Caco-2 (cell line): Measurements from ENCODE around the gene NKAIN2. TPM values are rescaled to one million over a fixed set of nuclear protein-coding genes. Genes with fewer than 3 reads are reported as not detected.
"Not testable (repeated sequence)": the region's sequence is repeated elsewhere in the genome, so short reads cannot be mapped to it uniquely, and the experiment has no call there.

Source experiments
- BruUV-seq: library from RNA; stranded (reverse); fragments of 400-500 nt; replicated peaks from 2 replicates; lab custom pipeline; 2021; lab: Mats Ljungman, UMichigan
- CTCF ChIA-PET: fragments of 300-600 bp; sonication (Branson Sonifier 250); formaldehyde crosslinking; loops from one replicate; lab custom pipeline; 2022; ENCODE audit warnings: antibody characterized with exemption; lab: Charles Lee
- POLR2A ChIA-PET: fragments of 300-600 bp; sonication (Branson Sonifier 250); formaldehyde crosslinking; loops from one replicate; lab custom pipeline; 2022; ENCODE audit warnings: antibody characterized with exemption; lab: Charles Lee
- DNase-seq, 2 experiments: peaks; one replicate each; pipeline versions ENCODE4 v3.0.0 to v3.0.0-alpha.2; 2020 to 2022
- H3K27me3 ChIP-seq: replicated peaks from 2 replicates; pipeline ENCODE4 v1.6.0; 2011; ENCODE audit warnings: low read length; ENCODE audit not compliant: control insufficient read depth, insufficient read depth
- H3K36me3 ChIP-seq: 2 replicates; pipeline ENCODE4 v1.5.1; 2011; ENCODE audit warnings: low read length; ENCODE audit not compliant: control insufficient read depth, insufficient read depth
- H3K4me1 ChIP-seq: fragments of 250-450 bp; sonication (Bioruptor Pico); 2 replicates; pipeline ENCODE4 v1.5.1; 2020; ENCODE audit warnings: mild to moderate bottlenecking
- H3K4me3 ChIP-seq: 2 replicates; pipeline ENCODE4 v1.5.1; 2011; ENCODE audit warnings: low read depth, mild to moderate bottlenecking, control low read depth, low read length
- H3K9me3 ChIP-seq: fragments of 250-450 bp; sonication (Bioruptor Pico); 2 replicates; pipeline ENCODE4 v1.5.1; 2020; ENCODE audit warnings: mild to moderate bottlenecking, moderate library complexity
- H3K27ac Mint-ChIP-seq: one replicate; pipeline ENCODE4 v1.8.0; 2022; ENCODE audit warnings: mixed read lengths; ENCODE audit not compliant: unreplicated experiment
- H3K27me3 Mint-ChIP-seq: one replicate; pipeline ENCODE4 v1.8.0; 2022; ENCODE audit warnings: mixed read lengths; ENCODE audit not compliant: insufficient read depth, unreplicated experiment
- H3K36me3 Mint-ChIP-seq: one replicate; pipeline ENCODE4 v1.8.0; 2022; ENCODE audit warnings: mild to moderate bottlenecking, mixed read lengths; ENCODE audit not compliant: insufficient read depth, unreplicated experiment
- H3K4me1 Mint-ChIP-seq: one replicate; pipeline ENCODE4 v1.8.0; 2022; ENCODE audit warnings: low read depth, mixed read lengths; ENCODE audit not compliant: unreplicated experiment
- H3K4me3 Mint-ChIP-seq: one replicate; pipeline ENCODE4 v1.8.0; 2022; ENCODE audit warnings: mild to moderate bottlenecking, moderate library complexity, mixed read lengths; ENCODE audit not compliant: unreplicated experiment
- H3K9me3 Mint-ChIP-seq: one replicate; pipeline ENCODE4 v1.8.0; 2022; ENCODE audit warnings: mixed read lengths; ENCODE audit not compliant: unreplicated experiment
- CTCF ChIP-seq, 2 experiments: fragments of 200-600 bp in 1 of 2; IDR thresholded peaks; 1 replicate in 1 of 2; 2 replicates in 1 of 2; pipeline versions ENCODE4 v1.5.1 to v1.8.0; 2011 to 2022; ENCODE audit warnings: antibody characterized with exemption in 1 of 2, control low read depth in 1 of 2, inconsistent platforms in 1 of 2, low read depth in 1 of 2, low read length in 1 of 2, mild to moderate bottlenecking in 1 of 2, moderate library complexity in 1 of 2; ENCODE audit not compliant: insufficient read depth in 1 of 2, severe bottlenecking in 1 of 2, unreplicated experiment in 1 of 2
- intact Hi-C: fragments of 100-400 bp; cut with micrococcal nuclease; formaldehyde crosslinking; loops from one replicate; pipeline ENCODE4 v1.10.0; 2022; ENCODE audit not compliant: unreplicated experiment
- total RNA-seq: library from RNA; stranded (reverse); gene quantifications from 2 replicates; pipeline ENCODE4 v1.2.3, GENCODE V29; 2022

The NKAIN2 gene
- total RNA-seq, 1 experiment from 2014 or later, result not detected

- TF ChIP-seq CTCF (IDR thresholded peaks at IDR 0.05; ENCODE audit: insufficient read depth in 1 of 2, low read depth in 1 of 2, low read length in 1 of 2, severe bottlenecking in 1 of 2, unreplicated experiment in 1 of 2), result no peak
- intact Hi-C loops, result no loop called here
- no peaks in the 10 kb centered on the region for H3K27me3 Mint-ChIP-seq
- H3K27ac Mint-ChIP-seq, result no peak overlapping the region
- DNase-seq, result no peak
- H3K4me3 Mint-ChIP-seq, result no peak overlapping the region
- BruUV-seq, result no TSS peak
- Histone ChIP-seq H3K4me1 (no peaks in the 10 kb centered on the region), H3K36me3 (no peaks in the 10 kb centered on the region), H3K4me3 (no peak overlapping the region), H3K27me3 (no peaks in the 10 kb centered on the region), H3K9me3 (no peaks in the 10 kb centered on the region)
- POLR2A ChIA-PET, result no interaction called here
- no peaks in the 10 kb centered on the region for H3K9me3 Mint-ChIP-seq
- no peaks in the 10 kb centered on the region for H3K36me3 Mint-ChIP-seq
- no peaks in the 10 kb centered on the region for H3K4me1 Mint-ChIP-seq
- CTCF ChIA-PET, result no interaction called here
These were observed 207.5 kb downstream of the NKAIN2 start for GRCh38 chr6:124011180-124011579.

GRCh38 chr6:124022051-124022450 lies 218.4 kb downstream of the NKAIN2 start:
- H3K9me3 ChIP-seq, H3K4me1 Mint-ChIP-seq, H3K27ac Mint-ChIP-seq, intact Hi-C loops, H3K27me3 Mint-ChIP-seq, POLR2A ChIA-PET, H3K4me1 ChIP-seq, DNase-seq, H3K4me3 ChIP-seq, BruUV-seq, CTCF ChIA-PET, H3K36me3 Mint-ChIP-seq, H3K27me3 ChIP-seq, H3K4me3 Mint-ChIP-seq, H3K9me3 Mint-ChIP-seq, H3K36me3 ChIP-seq: not testable (repeated sequence)

- intact Hi-C loops, result no loop called here
- no peaks in the 10 kb centered on the region for H3K9me3 Mint-ChIP-seq
- Histone ChIP-seq H3K9me3 (no peaks in the 10 kb centered on the region), H3K4me1 (no peaks in the 10 kb centered on the region), H3K36me3 (no peaks in the 10 kb centered on the region), H3K27me3 (no peaks in the 10 kb centered on the region), H3K4me3 (no peak overlapping the region)
- no peak for TF ChIP-seq CTCF (IDR thresholded peaks at IDR 0.05; ENCODE audit: insufficient read depth in 1 of 2, low read depth in 1 of 2, low read length in 1 of 2, severe bottlenecking in 1 of 2, unreplicated experiment in 1 of 2)
- no peak overlapping the region for H3K27ac Mint-ChIP-seq
- POLR2A ChIA-PET, result no interaction called here
- H3K4me3 Mint-ChIP-seq, result no peak overlapping the region
- H3K36me3 Mint-ChIP-seq, result no peaks in the 10 kb centered on the region
- no TSS peak for BruUV-seq
- no peaks in the 10 kb centered on the region for H3K4me1 Mint-ChIP-seq
- no peak for DNase-seq
- no peaks in the 10 kb centered on the region for H3K27me3 Mint-ChIP-seq
- CTCF ChIA-PET, result no interaction called here
These were observed 219.0 kb downstream of the NKAIN2 start for GRCh38 chr6:124022641-124023040.

GRCh38 chr6:124026694-124027093 lies 223.0 kb downstream of the NKAIN2 start:
- H3K9me3 Mint-ChIP-seq, result no peaks in the 10 kb centered on the region
- Histone ChIP-seq H3K27me3 (no peaks in the 10 kb centered on the region), H3K4me3 (no peak overlapping the region), H3K4me1 (no peaks in the 10 kb centered on the region), H3K9me3 (no peaks in the 10 kb centered on the region), H3K36me3 (no peaks in the 10 kb centered on the region)
- H3K27me3 Mint-ChIP-seq, result no peaks in the 10 kb centered on the region
- TF ChIP-seq CTCF (IDR thresholded peaks at IDR 0.05; ENCODE audit: insufficient read depth in 1 of 2, low read depth in 1 of 2, low read length in 1 of 2, severe bottlenecking in 1 of 2, unreplicated experiment in 1 of 2), result no peak
- POLR2A ChIA-PET, result no interaction called here
- no peaks in the 10 kb centered on the region for H3K36me3 Mint-ChIP-seq
- H3K27ac Mint-ChIP-seq, result no peak overlapping the region
- intact Hi-C loops, result no loop called here
- CTCF ChIA-PET, result no interaction called here
- H3K4me3 Mint-ChIP-seq, result no peak overlapping the region
- H3K4me1 Mint-ChIP-seq, result no peaks in the 10 kb centered on the region
- no TSS peak for BruUV-seq
- DNase-seq, result no peak
